GM12875 (cell line): Measurements from ENCODE around the gene NPTX1.

Experiments used
- H3K4me3 ChIP-seq: one replicate; pipeline ENCODE4 v1.5.1; 2011; ENCODE audit warnings: low read depth, low read length, control low read depth
- CTCF ChIP-seq: IDR thresholded peaks from 2 replicates; pipeline ENCODE4 v1.5.1; 2011; ENCODE audit warnings: low read depth, mild to moderate bottlenecking, control low read depth, inconsistent platforms, low read length, moderate library complexity, borderline replicate concordance; ENCODE audit not compliant: insufficient read depth

The NPTX1 gene

DNA sequence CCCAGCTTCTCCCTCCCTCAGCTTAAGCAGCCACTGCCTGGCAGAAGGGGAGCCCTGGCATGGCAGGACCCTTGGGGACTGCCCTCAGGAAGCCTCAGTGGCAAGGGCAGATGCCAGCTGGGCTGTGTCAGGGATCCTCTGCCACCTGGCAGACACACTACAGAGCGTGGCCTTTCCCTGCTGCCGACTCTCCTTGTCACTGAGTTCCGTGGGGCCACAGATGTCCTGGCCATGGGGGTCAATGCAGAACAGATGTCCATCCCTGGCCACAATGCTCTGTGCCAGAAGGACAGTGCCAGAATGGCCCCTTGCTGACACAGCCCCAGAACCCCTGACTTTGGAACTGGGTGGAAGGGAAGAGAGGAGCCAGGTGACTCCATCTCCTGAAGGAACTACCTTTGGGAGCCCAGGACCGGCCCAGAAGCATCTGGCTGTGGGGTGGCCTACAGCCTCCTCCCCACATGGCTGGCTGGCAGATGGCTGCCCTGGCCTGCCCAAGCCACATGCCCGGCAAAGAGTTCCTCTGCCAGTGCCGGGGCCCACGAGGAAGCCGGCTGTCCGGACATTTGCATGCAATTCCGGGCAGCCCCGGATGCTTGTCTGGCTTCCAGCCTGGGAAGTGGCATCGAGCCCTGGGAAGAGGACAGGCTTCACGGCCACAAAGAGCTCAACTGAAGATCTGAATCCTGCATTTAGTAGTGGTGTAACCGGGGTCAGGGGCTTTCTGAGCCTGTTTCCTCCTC, 24.1 kb downstream of the NPTX1 start:
- no peak overlapping the region for H3K4me3 ChIP-seq
- TF ChIP-seq CTCF: no peak

- no peak for TF ChIP-seq CTCF
- no peak overlapping the region for H3K4me3 ChIP-seq
These were observed 25.2 kb downstream of the NPTX1 start for GRCh38 chr17:80451104-80451775.

DNA sequence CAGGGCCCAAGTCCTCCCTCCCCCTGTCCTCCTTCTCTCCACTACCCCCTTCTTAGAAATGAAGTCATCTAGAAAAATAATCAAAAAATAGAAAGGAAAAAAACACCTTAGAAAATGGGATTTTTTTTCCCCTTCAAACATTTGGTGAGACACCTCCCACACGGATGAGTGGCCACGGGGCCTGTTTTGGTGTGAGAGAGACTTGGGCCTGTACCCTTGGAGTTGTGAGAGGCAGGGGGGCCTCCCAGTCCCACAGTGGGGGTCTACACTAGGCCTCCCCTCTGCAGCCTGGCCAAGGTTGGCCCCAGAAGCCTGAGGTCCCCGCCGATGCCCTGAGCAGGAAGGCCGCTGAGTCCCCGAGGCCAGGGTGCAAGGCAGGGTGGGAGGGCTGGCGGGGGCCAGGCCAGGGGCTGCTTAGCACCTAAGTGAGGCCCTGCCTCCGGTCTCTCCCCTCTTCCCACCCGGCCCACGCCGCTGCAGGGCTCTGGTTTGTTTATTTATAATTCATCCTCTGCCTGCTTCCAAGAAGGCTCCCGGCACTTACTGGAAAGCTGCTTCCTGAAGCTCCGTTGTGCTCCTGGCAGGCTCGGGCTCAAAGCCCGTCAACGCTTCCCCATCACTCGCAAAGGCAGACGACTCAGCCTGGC, 26.4 kb downstream of the NPTX1 start:
- no peak overlapping the region for H3K4me3 ChIP-seq
- TF ChIP-seq CTCF: no peak

DNA sequence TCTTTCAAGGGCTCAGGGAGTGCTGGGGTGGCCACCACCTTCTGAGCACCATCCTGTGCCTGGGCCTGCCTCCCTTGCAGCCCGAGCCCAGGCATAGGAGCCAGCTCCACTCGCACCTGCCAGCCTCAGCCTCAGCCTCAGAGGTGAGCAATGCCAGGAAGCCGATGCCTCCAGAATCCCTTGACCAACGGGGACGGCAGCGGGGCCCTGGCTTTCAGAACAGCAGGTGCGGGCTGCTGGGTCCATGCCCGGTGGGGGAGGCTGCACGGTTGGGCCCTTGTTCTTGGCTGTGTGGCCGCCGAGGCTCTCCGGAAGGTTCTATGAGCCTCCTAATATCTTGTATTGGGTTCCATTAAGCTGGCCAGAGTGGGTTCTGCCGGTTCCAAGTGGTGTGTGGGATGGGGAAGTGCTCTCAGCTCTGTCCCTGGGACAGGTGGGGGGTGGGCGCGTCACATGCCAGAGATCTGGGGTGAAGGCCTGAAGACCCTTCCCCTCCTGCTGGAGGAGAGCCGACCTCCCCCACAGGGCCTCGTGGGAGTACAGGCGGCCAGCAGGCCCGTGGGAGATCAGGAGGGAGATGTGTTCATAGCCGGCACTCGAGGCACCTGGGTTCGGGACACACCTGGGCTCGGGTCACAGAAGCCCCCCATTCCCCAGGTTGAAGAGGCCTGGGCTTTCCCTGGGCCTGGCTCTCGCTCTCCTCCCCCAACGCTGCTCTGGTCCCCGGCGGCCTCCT, 27.0 kb downstream of the NPTX1 start:
- no peak for TF ChIP-seq CTCF
- H3K4me3 ChIP-seq: no peak overlapping the region

DNA sequence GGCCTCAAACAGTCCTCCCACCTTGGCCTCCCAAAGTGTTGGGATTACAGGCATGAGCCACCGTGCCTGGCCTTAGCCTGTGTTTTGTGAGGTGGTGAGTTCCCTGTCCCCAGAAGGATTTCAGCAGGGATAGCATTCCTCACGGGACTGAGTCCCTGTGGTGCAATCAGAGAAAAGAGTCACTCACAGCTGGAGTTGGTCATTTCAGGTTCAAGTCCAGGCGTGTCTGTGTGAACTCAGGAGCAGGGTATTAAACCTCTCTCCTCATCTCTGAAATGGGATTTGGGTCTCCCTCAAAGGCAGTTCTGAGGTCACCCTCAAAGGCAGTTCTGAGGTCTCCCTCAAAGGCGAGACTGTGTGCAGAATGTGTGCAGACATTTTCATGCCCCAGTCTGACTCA, 28.6 kb downstream of the NPTX1 start:
- TF ChIP-seq CTCF: no peak
- no peak overlapping the region for H3K4me3 ChIP-seq

DNA sequence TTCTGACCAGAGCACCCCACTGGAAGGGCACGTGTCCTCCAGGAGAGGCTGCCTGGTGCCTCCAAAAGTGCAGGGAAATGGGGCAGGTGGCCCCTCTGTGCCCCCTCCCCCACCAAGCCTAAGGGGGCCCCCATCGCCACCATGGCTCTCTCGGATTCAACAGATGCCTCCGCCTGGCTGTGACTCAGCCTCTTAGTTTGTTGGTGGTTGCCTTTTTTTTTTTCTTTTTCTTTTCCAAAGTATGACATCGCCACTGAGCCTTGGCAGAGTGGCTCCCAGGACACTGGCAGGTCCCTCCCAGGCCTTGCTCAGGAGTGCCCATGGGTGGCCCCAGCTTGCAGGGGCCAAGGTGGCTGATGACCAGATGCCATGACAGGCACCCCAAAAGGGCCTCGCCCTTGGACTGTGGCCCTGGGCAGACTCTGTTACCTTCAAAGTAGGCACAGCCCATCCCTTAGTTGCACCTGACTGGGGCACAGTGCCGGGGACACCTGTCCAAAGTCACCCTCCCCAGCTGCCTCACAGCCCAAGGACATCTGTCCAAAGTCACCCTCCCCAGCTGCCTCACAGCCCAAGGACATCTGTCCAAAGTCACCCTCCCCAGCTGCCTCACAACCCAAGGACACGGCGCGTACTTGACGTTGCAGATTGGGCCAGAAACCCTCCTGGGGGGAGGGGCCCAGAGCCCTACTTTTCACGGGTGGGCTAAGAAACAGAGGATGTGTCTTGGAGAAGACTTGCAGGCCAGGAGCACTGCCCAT, 29.6 kb downstream of the NPTX1 start:
- H3K4me3 ChIP-seq: no peak overlapping the region
- no peak for TF ChIP-seq CTCF
